ENCODE measurements around the gene PCDH9.

DNA sequence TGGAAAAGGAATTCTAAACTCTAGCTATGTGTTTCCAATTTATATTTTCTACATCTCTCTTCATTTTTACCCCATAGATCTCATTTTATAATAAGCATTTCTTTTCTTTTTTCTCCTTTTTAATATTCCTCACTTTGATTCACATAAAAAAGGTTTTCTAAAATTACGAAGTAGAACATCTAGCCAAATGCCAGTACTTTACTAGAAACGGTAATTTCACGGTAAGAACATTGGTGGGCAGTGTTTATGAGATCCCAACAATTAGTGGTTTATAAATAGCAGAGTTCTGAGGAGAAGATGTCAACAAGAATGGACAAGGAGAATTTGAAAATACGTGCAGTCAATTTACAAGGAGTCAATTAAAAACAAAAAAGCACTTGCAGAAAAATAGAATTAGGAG, 94.8 kb downstream of the PCDH9 start:
- TF ChIP-seq CTCF (IDR thresholded peaks at IDR 0.05; ENCODE audit: insufficient read depth, low read length) (no peak), GABPA (IDR thresholded peaks at IDR 0.05; ENCODE audit: low read depth) (no peak), POLR2AphosphoS5 (IDR thresholded peaks at IDR 0.05; ENCODE audit: low read depth) (no peak)
- TF ChIP-seq, protein P1, sequence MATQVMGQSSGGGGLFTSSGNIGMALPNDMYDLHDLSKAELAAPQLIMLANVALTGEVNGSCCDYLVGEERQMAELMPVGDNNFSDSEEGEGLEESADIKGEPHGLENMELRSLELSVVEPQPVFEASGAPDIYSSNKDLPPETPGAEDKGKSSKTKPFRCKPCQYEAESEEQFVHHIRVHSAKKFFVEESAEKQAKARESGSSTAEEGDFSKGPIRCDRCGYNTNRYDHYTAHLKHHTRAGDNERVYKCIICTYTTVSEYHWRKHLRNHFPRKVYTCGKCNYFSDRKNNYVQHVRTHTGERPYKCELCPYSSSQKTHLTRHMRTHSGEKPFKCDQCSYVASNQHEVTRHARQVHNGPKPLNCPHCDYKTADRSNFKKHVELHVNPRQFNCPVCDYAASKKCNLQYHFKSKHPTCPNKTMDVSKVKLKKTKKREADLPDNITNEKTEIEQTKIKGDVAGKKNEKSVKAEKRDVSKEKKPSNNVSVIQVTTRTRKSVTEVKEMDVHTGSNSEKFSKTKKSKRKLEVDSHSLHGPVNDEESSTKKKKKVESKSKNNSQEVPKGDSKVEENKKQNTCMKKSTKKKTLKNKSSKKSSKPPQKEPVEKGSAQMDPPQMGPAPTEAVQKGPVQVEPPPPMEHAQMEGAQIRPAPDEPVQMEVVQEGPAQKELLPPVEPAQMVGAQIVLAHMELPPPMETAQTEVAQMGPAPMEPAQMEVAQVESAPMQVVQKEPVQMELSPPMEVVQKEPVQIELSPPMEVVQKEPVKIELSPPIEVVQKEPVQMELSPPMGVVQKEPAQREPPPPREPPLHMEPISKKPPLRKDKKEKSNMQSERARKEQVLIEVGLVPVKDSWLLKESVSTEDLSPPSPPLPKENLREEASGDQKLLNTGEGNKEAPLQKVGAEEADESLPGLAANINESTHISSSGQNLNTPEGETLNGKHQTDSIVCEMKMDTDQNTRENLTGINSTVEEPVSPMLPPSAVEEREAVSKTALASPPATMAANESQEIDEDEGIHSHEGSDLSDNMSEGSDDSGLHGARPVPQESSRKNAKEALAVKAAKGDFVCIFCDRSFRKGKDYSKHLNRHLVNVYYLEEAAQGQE (IDR thresholded peaks at IDR 0.05; ENCODE audit: insufficient replicate concordance, low read depth) = no peak
